Activated naive CD8-positive, alpha-beta T cell treated with anti-CD3 and anti-CD28 coated beads for 36 hours (primary cell): ENCODE data around the gene LPP. TPM values are rescaled to one million over a fixed set of nuclear protein-coding genes. Genes with fewer than 3 reads are reported as not detected.

Source experiments
- DNase-seq: peaks from one replicate; pipeline ENCODE4 v3.0.0; 2021
- H3K27ac Mint-ChIP-seq: one replicate; pipeline ENCODE4 v1.8.0; 2022; ENCODE audit warnings: mild to moderate bottlenecking, moderate library complexity, mixed read lengths
- H3K27me3 Mint-ChIP-seq: one replicate; pipeline ENCODE4 v1.8.0; 2022; ENCODE audit warnings: mild to moderate bottlenecking, mixed read lengths
- H3K36me3 Mint-ChIP-seq: one replicate; pipeline ENCODE4 v1.8.0; 2021; ENCODE audit warnings: mild to moderate bottlenecking, mixed read lengths
- H3K4me1 Mint-ChIP-seq: one replicate; pipeline ENCODE4 v1.8.0; 2021; ENCODE audit warnings: mixed read lengths
- H3K4me3 Mint-ChIP-seq: one replicate; pipeline ENCODE4 v1.8.0; 2022; ENCODE audit warnings: mild to moderate bottlenecking, moderate library complexity, mixed read lengths
- H3K9me3 Mint-ChIP-seq: one replicate; pipeline ENCODE4 v1.8.0; 2022; ENCODE audit warnings: mixed read lengths
- total RNA-seq, 2 experiments: library from RNA; stranded (reverse); gene quantifications; one replicate each; pipeline ENCODE4 v1.2.3, GENCODE V29; 2021

The LPP gene
- total RNA-seq, 2 experiments from 2014 or later: 15.0 to 15.3 TPM

- Mint-ChIP-seq H3K4me1 (peaks cover 11% of the 10 kb centered on the region), H3K27me3 (no peaks in the 10 kb centered on the region), H3K4me3 (no peak overlapping the region), H3K27ac (no peak overlapping the region), H3K9me3 (no peaks in the 10 kb centered on the region), H3K36me3 (peaks cover 19% of the 10 kb centered on the region)
- DNase-seq: no peak
These were observed 724.1 kb downstream of the LPP start for GRCh38 chr3:188878076-188878475.

GRCh38 chr3:188881954-188882641 lies 728.1 kb downstream of the LPP start:
- no peak for DNase-seq
- Mint-ChIP-seq H3K9me3 (no peaks in the 10 kb centered on the region), H3K27ac (no peak overlapping the region), H3K4me3 (no peak overlapping the region), H3K36me3 (peaks cover 15% of the 10 kb centered on the region), H3K4me1 (peaks cover 5% of the 10 kb centered on the region), H3K27me3 (no peaks in the 10 kb centered on the region)

GRCh38 chr3:188884299-188885043 lies 730.5 kb downstream of the LPP start:
- H3K4me3 Mint-ChIP-seq: no peak overlapping the region
- H3K4me1 Mint-ChIP-seq: peaks cover 3% of the 10 kb centered on the region
- H3K27me3 Mint-ChIP-seq: no peaks in the 10 kb centered on the region
- H3K27ac Mint-ChIP-seq: no peak overlapping the region
- no peak for DNase-seq
- no peaks in the 10 kb centered on the region for H3K9me3 Mint-ChIP-seq
- H3K36me3 Mint-ChIP-seq: peaks cover 14% of the 10 kb centered on the region

- Mint-ChIP-seq H3K27me3 (no peaks in the 10 kb centered on the region), H3K9me3 (no peaks in the 10 kb centered on the region), H3K36me3 (no peaks in the 10 kb centered on the region), H3K4me1 (peaks cover 7% of the 10 kb centered on the region), H3K4me3 (no peak overlapping the region), H3K27ac (no peak overlapping the region)
- no peak for DNase-seq
These were observed 734.5 kb downstream of the LPP start for GRCh38 chr3:188888321-188889053.

- H3K27me3 Mint-ChIP-seq: no peaks in the 10 kb centered on the region
- H3K27ac Mint-ChIP-seq: no peak overlapping the region
- no peak overlapping the region for H3K4me3 Mint-ChIP-seq
- H3K36me3 Mint-ChIP-seq: no peaks in the 10 kb centered on the region
- peaks cover 7% of the 10 kb centered on the region for H3K4me1 Mint-ChIP-seq
- DNase-seq: no peak
- no peaks in the 10 kb centered on the region for H3K9me3 Mint-ChIP-seq
These were observed 735.1 kb downstream of the LPP start for GRCh38 chr3:188889054-188889491.

GRCh38 chr3:188890572-188891270 lies 736.8 kb downstream of the LPP start:
- Mint-ChIP-seq H3K36me3 (no peaks in the 10 kb centered on the region), H3K9me3 (no peaks in the 10 kb centered on the region), H3K4me1 (peaks cover 7% of the 10 kb centered on the region), H3K4me3 (no peak overlapping the region), H3K27ac (no peak overlapping the region), H3K27me3 (no peaks in the 10 kb centered on the region)
- no peak for DNase-seq

GRCh38 chr3:188899881-188900280 lies 745.9 kb downstream of the LPP start:
- Mint-ChIP-seq H3K4me3 (no peak overlapping the region), H3K27ac (no peak overlapping the region), H3K27me3 (no peaks in the 10 kb centered on the region), H3K36me3 (no peaks in the 10 kb centered on the region), H3K9me3 (no peaks in the 10 kb centered on the region), H3K4me1 (peaks cover 7% of the 10 kb centered on the region)
- no peak for DNase-seq

GRCh38 chr3:188900421-188900951 lies 746.5 kb downstream of the LPP start:
- H3K9me3 Mint-ChIP-seq: no peaks in the 10 kb centered on the region
- no peak overlapping the region for H3K27ac Mint-ChIP-seq
- peaks cover 1% of the 10 kb centered on the region for H3K36me3 Mint-ChIP-seq
- no peaks in the 10 kb centered on the region for H3K27me3 Mint-ChIP-seq
- DNase-seq: no peak
- peaks cover 7% of the 10 kb centered on the region for H3K4me1 Mint-ChIP-seq
- no peak overlapping the region for H3K4me3 Mint-ChIP-seq

GRCh38 chr3:188901126-188901525 lies 747.2 kb downstream of the LPP start:
- no peak for DNase-seq
- H3K9me3 Mint-ChIP-seq: no peaks in the 10 kb centered on the region
- no peaks in the 10 kb centered on the region for H3K27me3 Mint-ChIP-seq
- H3K4me3 Mint-ChIP-seq: no peak overlapping the region
- peaks cover 7% of the 10 kb centered on the region for H3K4me1 Mint-ChIP-seq
- peaks cover 4% of the 10 kb centered on the region for H3K36me3 Mint-ChIP-seq
- no peak overlapping the region for H3K27ac Mint-ChIP-seq

GRCh38 chr3:188901671-188902287 lies 747.8 kb downstream of the LPP start:
- H3K36me3 Mint-ChIP-seq: peaks cover 4% of the 10 kb centered on the region
- H3K4me1 Mint-ChIP-seq: peaks cover 7% of the 10 kb centered on the region
- no peak overlapping the region for H3K4me3 Mint-ChIP-seq
- no peaks in the 10 kb centered on the region for H3K27me3 Mint-ChIP-seq
- no peaks in the 10 kb centered on the region for H3K9me3 Mint-ChIP-seq
- DNase-seq: no peak
- no peak overlapping the region for H3K27ac Mint-ChIP-seq

GRCh38 chr3:188904670-188905069 lies 750.7 kb downstream of the LPP start:
- no peaks in the 10 kb centered on the region for H3K9me3 Mint-ChIP-seq
- no peaks in the 10 kb centered on the region for H3K27me3 Mint-ChIP-seq

GRCh38 chr3:188905547-188905946 lies 751.6 kb downstream of the LPP start:
- Mint-ChIP-seq H3K27me3 (no peaks in the 10 kb centered on the region), H3K36me3 (peaks cover 7% of the 10 kb centered on the region), H3K9me3 (no peaks in the 10 kb centered on the region), H3K4me1 (peaks cover 16% of the 10 kb centered on the region), H3K4me3 (no peak overlapping the region), H3K27ac (no peak overlapping the region)
- DNase-seq: no peak

More at GRCh38 chr3:188904670-188905069, 750.7 kb downstream of the LPP start:
- Mint-ChIP-seq H3K27ac (no peak overlapping the region), H3K4me1 (peaks cover 19% of the 10 kb centered on the region), H3K4me3 (no peak overlapping the region), H3K36me3 (peaks cover 7% of the 10 kb centered on the region)
- DNase-seq: no peak

- no peak overlapping the region for H3K27ac Mint-ChIP-seq
- H3K9me3 Mint-ChIP-seq: no peaks in the 10 kb centered on the region
- DNase-seq: no peak
- H3K4me1 Mint-ChIP-seq: peaks cover 12% of the 10 kb centered on the region
- no peaks in the 10 kb centered on the region for H3K27me3 Mint-ChIP-seq
- H3K4me3 Mint-ChIP-seq: no peak overlapping the region
- H3K36me3 Mint-ChIP-seq: peaks cover 7% of the 10 kb centered on the region
These were observed 752.3 kb downstream of the LPP start for GRCh38 chr3:188906236-188906635.
